HepG2 (cell line): ENCODE results near the gene TNXB. TPM values are rescaled to one million over a fixed set of nuclear protein-coding genes. Genes with fewer than 3 reads are reported as not detected.

Experiments used
- CEBPG ChIP-seq: IDR thresholded peaks from 2 replicates; pipeline ENCODE4 v1.6.1; 2016
- FOXJ3 ChIP-seq: sonication (generic); formaldehyde crosslinking; IDR thresholded peaks from 2 replicates; pipeline ENCODE4 v1.4.0; 2020; ENCODE audit warnings: missing genetic modification reagents, mild to moderate bottlenecking, borderline replicate concordance
- GFI1 ChIP-seq: sonication (generic); formaldehyde crosslinking; IDR thresholded peaks from 2 replicates; pipeline ENCODE4 v1.5.0; 2020; ENCODE audit warnings: missing genetic modification reagents, mild to moderate bottlenecking, borderline replicate concordance
- GPN1 ChIP-seq: sonication (generic); formaldehyde crosslinking; IDR thresholded peaks from 2 replicates; pipeline ENCODE4 v1.5.1; 2020; ENCODE audit warnings: missing genetic modification reagents, borderline replicate concordance
- KAT8 ChIP-seq: IDR thresholded peaks from 2 replicates; pipeline ENCODE4 v1.6.1; 2016; ENCODE audit warnings: missing genetic modification reagents, missing compliant biosample characterization
- KLF15 ChIP-seq: sonication (generic); formaldehyde crosslinking; IDR thresholded peaks from 2 replicates; pipeline ENCODE4 v1.8.1; 2023; ENCODE audit warnings: borderline replicate concordance, mild to moderate bottlenecking, inconsistent platforms, missing genetic modification reagents, mixed read lengths
- MBD4 ChIP-seq: IDR thresholded peaks from 2 replicates; pipeline ENCODE4 v1.6.1; 2012; ENCODE audit warnings: low read length, inconsistent platforms, borderline replicate concordance
- SETDB1 ChIP-seq: sonication (generic); formaldehyde crosslinking; IDR thresholded peaks from 2 replicates; pipeline ENCODE4 v1.5.1; 2020; ENCODE audit warnings: missing genetic modification reagents, mild to moderate bottlenecking, borderline replicate concordance
- U2AF2 ChIP-seq: fragments of 200-400 bp; formaldehyde crosslinking; IDR thresholded peaks from 2 replicates; pipeline ENCODE4 v1.6.1; 2017; ENCODE audit warnings: low read depth, mild to moderate bottlenecking, low read length
- YEATS4 ChIP-seq: sonication (generic); formaldehyde crosslinking; IDR thresholded peaks from 2 replicates; pipeline ENCODE4 v1.4.0; 2020; ENCODE audit warnings: missing genetic modification reagents, borderline replicate concordance
- ZBTB8A ChIP-seq: sonication (generic); formaldehyde crosslinking; IDR thresholded peaks from 2 replicates; pipeline ENCODE4 v1.4.0; 2020; ENCODE audit warnings: mild to moderate bottlenecking, low read depth, missing genetic modification reagents, borderline replicate concordance
- ZNF143 ChIP-seq: sonication (generic); formaldehyde crosslinking; IDR thresholded peaks from 2 replicates; pipeline ENCODE4 v1.4.0; 2020; ENCODE audit warnings: missing genetic modification reagents
- ZNF670 ChIP-seq: sonication (generic); formaldehyde crosslinking; IDR thresholded peaks from 2 replicates; pipeline ENCODE4 v1.8.0; 2022; ENCODE audit warnings: mild to moderate bottlenecking, missing genetic modification reagents, borderline replicate concordance
- polyA plus RNA-seq, 8 experiments: library from polyadenylated mRNA; depleted of rRNA in 3 of 8; stranded (reverse) in 7 of 8; unstranded in 1 of 8; fragments of >200 nt; fragmentation: Illumina TruSeq in 4 of 8; extraction: Trizol in 4 of 8; gene quantifications; 2 replicates each; pipeline versions ENCODE4 v1.2.1 to v1.2.3, GENCODE V29; 2011 to 2016; ENCODE audit warnings: low read depth in 4 of 8, missing spikeins in 1 of 8, mixed read lengths in 1 of 8; ENCODE audit not compliant: insufficient read depth in 1 of 8
- total RNA-seq, 5 experiments: library from RNA; depleted of rRNA; stranded (reverse); fragments of >200 nt; fragmentation: Illumina TruSeq; extraction: Trizol; gene quantifications; 2 replicates each; pipeline ENCODE4 v1.2.3, GENCODE V29; 2016; ENCODE audit warnings: low read depth in 1 of 5
- TF ChIP-seq, protein P1 (sequence below): fragments of 450-650 bp; IDR thresholded peaks from 2 replicates; pipeline ENCODE4 v1.6.1; 2017; ENCODE audit warnings: mild to moderate bottlenecking
- TF ChIP-seq, protein P2 (sequence below): sonication (generic); formaldehyde crosslinking; IDR thresholded peaks from 2 replicates; pipeline ENCODE4 v1.4.0; 2020; ENCODE audit warnings: mild to moderate bottlenecking, missing genetic modification reagents
- TF ChIP-seq, protein P3 (sequence below): sonication (generic); formaldehyde crosslinking; conservative IDR thresholded peaks from 2 replicates; pipeline ENCODE4 v1.4.0; 2020; ENCODE audit warnings: missing genetic modification reagents

Gene TNXB
- total and polyA plus RNA-seq, 2 of the 13 experiments (the other 11 are each of a cell fraction or from before 2014, with no cell fraction given) = 1.6 to 2.7 TPM

DNA sequence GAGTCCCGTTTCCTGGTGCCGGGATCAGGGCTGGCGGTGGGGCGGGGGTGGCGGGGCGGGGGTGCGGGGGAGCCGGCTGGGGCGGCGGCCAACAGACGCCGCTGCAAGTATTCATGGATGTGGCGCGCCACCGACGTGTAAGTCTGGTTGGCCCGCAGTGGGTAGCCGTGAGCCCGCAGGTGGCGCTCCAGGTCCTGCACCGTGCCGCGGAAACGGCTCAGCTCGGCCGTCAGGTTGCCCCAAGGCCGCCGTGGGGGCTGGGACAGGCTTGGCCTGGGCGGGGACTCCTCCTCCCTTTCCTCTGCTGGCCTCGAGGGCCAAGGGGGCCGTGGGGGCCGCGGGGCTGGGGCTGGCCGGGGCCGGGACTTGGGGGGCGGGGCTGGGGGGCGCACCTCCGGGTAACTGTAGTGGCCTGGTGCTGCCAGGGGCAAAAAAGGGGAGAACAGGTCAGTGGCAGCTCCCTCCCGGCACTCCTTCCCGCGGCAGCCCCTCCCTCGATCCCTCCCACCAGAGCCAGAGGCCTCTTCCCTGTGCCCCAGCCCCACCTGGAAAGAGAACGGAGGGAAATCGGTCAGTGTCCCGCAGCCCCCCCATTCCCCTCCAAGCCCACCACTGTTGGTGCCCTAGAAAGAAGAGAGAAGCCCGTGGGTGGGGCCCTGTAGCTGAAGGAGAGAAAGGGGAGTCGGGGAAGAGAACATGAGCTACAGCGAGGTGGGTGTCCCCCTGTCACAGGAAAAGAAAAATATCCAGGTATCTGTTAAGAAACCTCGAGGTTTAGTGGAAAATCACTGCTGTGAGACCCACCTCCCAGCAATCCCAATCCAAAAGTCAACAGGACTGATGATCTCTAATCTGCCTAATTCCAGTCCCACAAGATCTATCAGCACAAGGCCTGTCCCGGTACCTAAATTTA is 21.3 kb downstream of the TNXB start (continued):
- TF ChIP-seq, protein P1, sequence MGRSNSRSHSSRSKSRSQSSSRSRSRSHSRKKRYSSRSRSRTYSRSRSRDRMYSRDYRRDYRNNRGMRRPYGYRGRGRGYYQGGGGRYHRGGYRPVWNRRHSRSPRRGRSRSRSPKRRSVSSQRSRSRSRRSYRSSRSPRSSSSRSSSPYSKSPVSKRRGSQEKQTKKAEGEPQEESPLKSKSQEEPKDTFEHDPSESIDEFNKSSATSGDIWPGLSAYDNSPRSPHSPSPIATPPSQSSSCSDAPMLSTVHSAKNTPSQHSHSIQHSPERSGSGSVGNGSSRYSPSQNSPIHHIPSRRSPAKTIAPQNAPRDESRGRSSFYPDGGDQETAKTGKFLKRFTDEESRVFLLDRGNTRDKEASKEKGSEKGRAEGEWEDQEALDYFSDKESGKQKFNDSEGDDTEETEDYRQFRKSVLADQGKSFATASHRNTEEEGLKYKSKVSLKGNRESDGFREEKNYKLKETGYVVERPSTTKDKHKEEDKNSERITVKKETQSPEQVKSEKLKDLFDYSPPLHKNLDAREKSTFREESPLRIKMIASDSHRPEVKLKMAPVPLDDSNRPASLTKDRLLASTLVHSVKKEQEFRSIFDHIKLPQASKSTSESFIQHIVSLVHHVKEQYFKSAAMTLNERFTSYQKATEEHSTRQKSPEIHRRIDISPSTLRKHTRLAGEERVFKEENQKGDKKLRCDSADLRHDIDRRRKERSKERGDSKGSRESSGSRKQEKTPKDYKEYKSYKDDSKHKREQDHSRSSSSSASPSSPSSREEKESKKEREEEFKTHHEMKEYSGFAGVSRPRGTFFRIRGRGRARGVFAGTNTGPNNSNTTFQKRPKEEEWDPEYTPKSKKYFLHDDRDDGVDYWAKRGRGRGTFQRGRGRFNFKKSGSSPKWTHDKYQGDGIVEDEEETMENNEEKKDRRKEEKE = no peak
- TF ChIP-seq GPN1 (CRISPR knock-in tag) (no peak), GFI1 (CRISPR knock-in tag) (no peak), ZBTB8A (CRISPR knock-in tag) (no peak), KAT8 (CRISPR knock-in tag) (peak; percentile 64), ZNF143 (CRISPR knock-in tag) (no peak), SETDB1 (CRISPR knock-in tag) (no peak), U2AF2 (no peak), YEATS4 (CRISPR knock-in tag) (no peak), CEBPG (CRISPR knock-in tag) (peak; percentile 58), FOXJ3 (CRISPR knock-in tag) (no peak), KLF15 (CRISPR knock-in tag) (no peak), ZNF670 (CRISPR knock-in tag) (no peak), MBD4 (no peak)
- TF ChIP-seq, protein P2, sequence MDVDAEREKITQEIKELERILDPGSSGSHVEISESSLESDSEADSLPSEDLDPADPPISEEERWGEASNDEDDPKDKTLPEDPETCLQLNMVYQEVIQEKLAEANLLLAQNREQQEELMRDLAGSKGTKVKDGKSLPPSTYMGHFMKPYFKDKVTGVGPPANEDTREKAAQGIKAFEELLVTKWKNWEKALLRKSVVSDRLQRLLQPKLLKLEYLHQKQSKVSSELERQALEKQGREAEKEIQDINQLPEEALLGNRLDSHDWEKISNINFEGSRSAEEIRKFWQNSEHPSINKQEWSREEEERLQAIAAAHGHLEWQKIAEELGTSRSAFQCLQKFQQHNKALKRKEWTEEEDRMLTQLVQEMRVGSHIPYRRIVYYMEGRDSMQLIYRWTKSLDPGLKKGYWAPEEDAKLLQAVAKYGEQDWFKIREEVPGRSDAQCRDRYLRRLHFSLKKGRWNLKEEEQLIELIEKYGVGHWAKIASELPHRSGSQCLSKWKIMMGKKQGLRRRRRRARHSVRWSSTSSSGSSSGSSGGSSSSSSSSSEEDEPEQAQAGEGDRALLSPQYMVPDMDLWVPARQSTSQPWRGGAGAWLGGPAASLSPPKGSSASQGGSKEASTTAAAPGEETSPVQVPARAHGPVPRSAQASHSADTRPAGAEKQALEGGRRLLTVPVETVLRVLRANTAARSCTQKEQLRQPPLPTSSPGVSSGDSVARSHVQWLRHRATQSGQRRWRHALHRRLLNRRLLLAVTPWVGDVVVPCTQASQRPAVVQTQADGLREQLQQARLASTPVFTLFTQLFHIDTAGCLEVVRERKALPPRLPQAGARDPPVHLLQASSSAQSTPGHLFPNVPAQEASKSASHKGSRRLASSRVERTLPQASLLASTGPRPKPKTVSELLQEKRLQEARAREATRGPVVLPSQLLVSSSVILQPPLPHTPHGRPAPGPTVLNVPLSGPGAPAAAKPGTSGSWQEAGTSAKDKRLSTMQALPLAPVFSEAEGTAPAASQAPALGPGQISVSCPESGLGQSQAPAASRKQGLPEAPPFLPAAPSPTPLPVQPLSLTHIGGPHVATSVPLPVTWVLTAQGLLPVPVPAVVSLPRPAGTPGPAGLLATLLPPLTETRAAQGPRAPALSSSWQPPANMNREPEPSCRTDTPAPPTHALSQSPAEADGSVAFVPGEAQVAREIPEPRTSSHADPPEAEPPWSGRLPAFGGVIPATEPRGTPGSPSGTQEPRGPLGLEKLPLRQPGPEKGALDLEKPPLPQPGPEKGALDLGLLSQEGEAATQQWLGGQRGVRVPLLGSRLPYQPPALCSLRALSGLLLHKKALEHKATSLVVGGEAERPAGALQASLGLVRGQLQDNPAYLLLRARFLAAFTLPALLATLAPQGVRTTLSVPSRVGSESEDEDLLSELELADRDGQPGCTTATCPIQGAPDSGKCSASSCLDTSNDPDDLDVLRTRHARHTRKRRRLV (CRISPR knock-in tag) = no peak
- TF ChIP-seq, protein P3, sequence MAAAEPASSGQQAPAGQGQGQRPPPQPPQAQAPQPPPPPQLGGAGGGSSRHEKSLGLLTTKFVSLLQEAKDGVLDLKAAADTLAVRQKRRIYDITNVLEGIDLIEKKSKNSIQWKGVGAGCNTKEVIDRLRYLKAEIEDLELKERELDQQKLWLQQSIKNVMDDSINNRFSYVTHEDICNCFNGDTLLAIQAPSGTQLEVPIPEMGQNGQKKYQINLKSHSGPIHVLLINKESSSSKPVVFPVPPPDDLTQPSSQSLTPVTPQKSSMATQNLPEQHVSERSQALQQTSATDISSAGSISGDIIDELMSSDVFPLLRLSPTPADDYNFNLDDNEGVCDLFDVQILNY = no peak
